Trophoblast cell (in vitro differentiated cells and primary cell): ENCODE results near the gene CBARP.
A peak's percentile ranks its signal among the peaks of the same experiment; 100 is the strongest.

ENCODE experiments used
- DNase-seq, 2 donors: peaks; one replicate each; pipeline ENCODE4 v3.0.0-alpha.2; 2016
- H2AFZ ChIP-seq: 2 replicates; pipeline ENCODE4 v1.6.1; 2013; ENCODE audit warnings: low read length, moderate library complexity, mild to moderate bottlenecking; ENCODE audit not compliant: insufficient read depth, poor library complexity
- H2AK5ac ChIP-seq: 2 replicates; pipeline ENCODE4 v1.6.1; 2013; ENCODE audit warnings: mild to moderate bottlenecking, low read length
- H2BK120ac ChIP-seq: 2 replicates; pipeline ENCODE4 v1.6.1; 2013; ENCODE audit warnings: low read length, mild to moderate bottlenecking, moderate library complexity; ENCODE audit not compliant: insufficient read depth, poor library complexity
- H2BK12ac ChIP-seq: 2 replicates; pipeline ENCODE4 v1.6.1; 2013; ENCODE audit warnings: mild to moderate bottlenecking, low read length, moderate library complexity
- H2BK5ac ChIP-seq: 2 replicates; pipeline ENCODE4 v1.6.1; 2013; ENCODE audit warnings: low read length, low read depth, moderate library complexity, mild to moderate bottlenecking; ENCODE audit not compliant: poor library complexity
- H3K14ac ChIP-seq: 2 replicates; pipeline ENCODE4 v1.6.1; 2013; ENCODE audit warnings: mild to moderate bottlenecking, low read length
- H3K18ac ChIP-seq: 2 replicates; pipeline ENCODE4 v1.6.1; 2013; ENCODE audit warnings: mild to moderate bottlenecking, low read length
- H3K23ac ChIP-seq: 2 replicates; pipeline ENCODE4 v1.6.1; 2013; ENCODE audit warnings: low read length
- H3K27ac ChIP-seq: 2 replicates; pipeline ENCODE4 v1.5.1; 2013; ENCODE audit warnings: low read depth, mild to moderate bottlenecking, inconsistent platforms, low read length, moderate library complexity
- H3K27me3 ChIP-seq: 2 replicates; pipeline ENCODE4 v1.6.1; 2013; ENCODE audit warnings: inconsistent platforms, mild to moderate bottlenecking, low read length, moderate library complexity; ENCODE audit not compliant: insufficient read depth
- H3K36me3 ChIP-seq, 2 experiments: 1 replicate in 1 of 2; 2 replicates in 1 of 2; pipeline ENCODE4 v1.6.1; 2013; ENCODE audit warnings: low read length in 2 of 2, mild to moderate bottlenecking in 2 of 2, moderate library complexity in 1 of 2; ENCODE audit not compliant: insufficient read depth in 2 of 2, control insufficient read depth in 1 of 2
- H3K4ac ChIP-seq: 2 replicates; pipeline ENCODE4 v1.6.1; 2013; ENCODE audit warnings: low read depth, mild to moderate bottlenecking, low read length, moderate library complexity
- H3K4me1 ChIP-seq, 2 experiments: 1 replicate in 1 of 2; 2 replicates in 1 of 2; pipeline ENCODE4 v1.6.1; 2013; ENCODE audit warnings: low read length in 2 of 2, mild to moderate bottlenecking in 2 of 2, moderate library complexity in 1 of 2; ENCODE audit not compliant: insufficient read depth in 2 of 2, control insufficient read depth in 1 of 2
- H3K4me2 ChIP-seq: 2 replicates; pipeline ENCODE4 v1.6.1; 2013; ENCODE audit warnings: inconsistent platforms, mild to moderate bottlenecking, low read length, moderate library complexity
- H3K4me3 ChIP-seq: 2 replicates; pipeline ENCODE4 v1.5.1; 2013; ENCODE audit warnings: mild to moderate bottlenecking, low read depth, low read length, inconsistent platforms
- H3K79me1 ChIP-seq: one replicate; pipeline ENCODE4 v1.6.1; 2013; ENCODE audit warnings: low read length
- H3K79me2 ChIP-seq: 2 replicates; pipeline ENCODE4 v1.6.1; 2013; ENCODE audit warnings: low read length, mild to moderate bottlenecking; ENCODE audit not compliant: control insufficient read depth, insufficient read depth, poor library complexity
- H3K9ac ChIP-seq: 2 replicates; pipeline ENCODE4 v1.6.1; 2013; ENCODE audit warnings: mild to moderate bottlenecking, low read length
- H3K9me3 ChIP-seq: 2 replicates; pipeline ENCODE4 v1.6.1; 2013; ENCODE audit warnings: low read depth, mild to moderate bottlenecking, control low read depth, inconsistent platforms, low read length; ENCODE audit not compliant: insufficient read depth
- H4K12ac ChIP-seq: 2 replicates; pipeline ENCODE4 v1.6.1; 2013; ENCODE audit warnings: low read depth, mild to moderate bottlenecking, low read length, moderate library complexity
- H4K8ac ChIP-seq: 2 replicates; pipeline ENCODE4 v1.6.1; 2013; ENCODE audit warnings: low read depth, mild to moderate bottlenecking, low read length, moderate library complexity
- H4K91ac ChIP-seq: one replicate; pipeline ENCODE4 v1.6.1; 2013; ENCODE audit warnings: low read depth, mild to moderate bottlenecking, low read length, moderate library complexity
- WGBS: extraction: QIAGEN DNeasy Blood & Tissue Kit; methylation state at CpG from one replicate; pipeline ENCODE4 v1.1.7; 2013; ENCODE audit warnings: missing lambda C conversion rate; ENCODE audit not compliant: insufficient read length, insufficient coverage; ENCODE audit errors: extremely low coverage; 5-methylcytosine and 5-hydroxymethylcytosine counted together

The CBARP gene

DNA sequence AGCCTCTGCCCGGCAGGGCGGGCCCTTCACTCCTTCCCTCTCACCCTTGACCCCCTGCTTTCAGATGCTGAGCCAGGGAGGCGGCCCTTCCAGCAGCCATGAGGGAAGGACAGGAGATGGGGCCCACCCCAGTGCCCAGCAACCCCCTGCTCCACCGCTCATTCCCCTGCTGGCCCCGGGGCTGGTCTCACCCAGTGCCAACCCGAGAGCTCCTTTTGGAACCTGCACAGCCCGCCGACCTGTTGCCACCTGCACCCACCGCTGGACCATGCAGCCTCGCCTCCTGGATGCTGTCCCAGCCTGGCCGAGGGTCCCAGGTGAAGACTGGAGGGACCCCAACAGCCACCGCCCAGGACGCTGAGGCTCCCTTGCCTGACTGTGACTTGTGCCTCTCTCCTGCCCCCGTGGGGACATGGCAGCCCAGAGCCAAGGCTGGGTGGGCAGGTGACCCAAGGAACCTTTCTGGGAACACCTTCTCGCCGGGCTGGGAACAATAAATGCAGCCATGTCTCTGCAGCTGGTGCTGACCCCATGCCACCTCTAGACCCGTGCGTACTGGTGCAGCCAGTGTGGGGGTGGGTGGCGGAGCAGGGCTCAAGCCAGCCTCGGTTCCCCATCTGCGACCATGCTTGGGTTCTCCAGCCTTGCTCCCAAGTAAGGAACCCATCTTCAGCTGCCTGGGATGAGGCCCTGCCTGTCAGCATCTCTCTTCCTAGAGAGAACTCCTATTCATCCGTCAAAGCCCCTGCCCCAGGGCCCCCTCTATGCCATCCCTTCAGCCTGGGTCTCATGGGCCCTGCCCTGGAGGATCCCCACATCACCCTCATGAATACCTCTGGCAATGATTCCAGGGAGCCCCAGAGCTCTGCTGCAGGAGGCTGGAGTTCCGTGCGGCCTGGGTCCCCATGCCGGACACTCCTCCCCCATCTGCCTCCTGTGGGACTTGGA is 41.2 kb upstream of the CBARP start:
- Histone ChIP-seq H2BK5ac (no peak overlapping the region), H3K4me1 (peaks cover 17% of the 10 kb centered on the region in 2 experiments), H3K4me3 (peak overlapping the region; percentile 18), H3K79me2 (peaks cover 10% of the 10 kb centered on the region), H3K9ac (no peak overlapping the region), H3K79me1 (peaks cover 12% of the 10 kb centered on the region), H3K14ac (no peak overlapping the region), H3K36me3 (peaks cover 21% of the 10 kb centered on the region in 2 experiments), H3K27ac (no peak overlapping the region), H4K91ac (no peak overlapping the region), H2BK12ac (no peak overlapping the region), H3K27me3 (no peaks in the 10 kb centered on the region), H3K4ac (no peak overlapping the region), H3K18ac (no peak overlapping the region), H3K4me2 (no peak overlapping the region), H4K8ac (no peak overlapping the region), H3K23ac (no peak overlapping the region), H2AK5ac (no peak overlapping the region), H3K9me3 (no peaks in the 10 kb centered on the region), H4K12ac (no peak overlapping the region), H2BK120ac (no peak overlapping the region), H2AFZ (no peak overlapping the region)
- no peak for DNase-seq
- WGBS: no CpG with 5 or more reads among the region's 25 CpGs

- H2BK5ac ChIP-seq: no peak overlapping the region
- no peaks in the 10 kb centered on the region for H3K27me3 ChIP-seq
- H3K79me1 ChIP-seq: peaks cover 12% of the 10 kb centered on the region
- DNase-seq: no peak
- H4K91ac ChIP-seq: no peak overlapping the region
- H2BK120ac ChIP-seq: no peak overlapping the region
- no CpG with 5 or more reads among the region's 12 CpGs for WGBS
- H3K4ac ChIP-seq: no peak overlapping the region
- no peak overlapping the region for H4K12ac ChIP-seq
- H2BK12ac ChIP-seq: no peak overlapping the region
- H2AK5ac ChIP-seq: no peak overlapping the region
- no peak overlapping the region for H3K9ac ChIP-seq
- no peak overlapping the region for H4K8ac ChIP-seq
- peaks cover 30% of the 10 kb centered on the region in 2 experiments for H3K36me3 ChIP-seq
- H3K14ac ChIP-seq: no peak overlapping the region
- H3K18ac ChIP-seq: no peak overlapping the region
- no peak overlapping the region for H3K4me3 ChIP-seq
- H3K27ac ChIP-seq: no peak overlapping the region
- no peaks in the 10 kb centered on the region for H3K9me3 ChIP-seq
- H3K79me2 ChIP-seq: peaks cover 10% of the 10 kb centered on the region
- H3K23ac ChIP-seq: no peak overlapping the region
- H3K4me2 ChIP-seq: no peak overlapping the region
- H2AFZ ChIP-seq: no peak overlapping the region
- peaks cover 17 to 18% of the 10 kb centered on the region in 2 experiments for H3K4me1 ChIP-seq
Measured at GRCh38 chr19:1278074-1278473, 40.3 kb upstream of the CBARP start.

GRCh38 chr19:1277061-1277460 is 39.3 kb upstream of the CBARP start:
- H3K9me3 ChIP-seq: no peaks in the 10 kb centered on the region
- no peak overlapping the region for H3K4me3 ChIP-seq
- H3K4ac ChIP-seq: no peak overlapping the region
- H4K12ac ChIP-seq: no peak overlapping the region
- peak overlapping the region; percentile 18 for H3K18ac ChIP-seq
- peaks cover 39% of the 10 kb centered on the region in 2 experiments for H3K36me3 ChIP-seq
- H3K27ac ChIP-seq: no peak overlapping the region
- no peak overlapping the region for H2BK120ac ChIP-seq
- H3K14ac ChIP-seq: no peak overlapping the region
- no peak overlapping the region for H2AK5ac ChIP-seq
- no peak overlapping the region for H3K23ac ChIP-seq
- H2BK5ac ChIP-seq: no peak overlapping the region
- peaks cover 17 to 18% of the 10 kb centered on the region in 2 experiments for H3K4me1 ChIP-seq
- no peak overlapping the region for H2BK12ac ChIP-seq
- peaks cover 12% of the 10 kb centered on the region for H3K79me1 ChIP-seq
- no peak overlapping the region for H3K9ac ChIP-seq
- no peak overlapping the region for H3K4me2 ChIP-seq
- H4K91ac ChIP-seq: no peak overlapping the region
- H2AFZ ChIP-seq: no peak overlapping the region
- H3K79me2 ChIP-seq: peaks cover 10% of the 10 kb centered on the region
- WGBS: no CpG with 5 or more reads among the region's 15 CpGs
- H3K27me3 ChIP-seq: no peaks in the 10 kb centered on the region
- DNase-seq: no peak
- H4K8ac ChIP-seq: no peak overlapping the region

DNA sequence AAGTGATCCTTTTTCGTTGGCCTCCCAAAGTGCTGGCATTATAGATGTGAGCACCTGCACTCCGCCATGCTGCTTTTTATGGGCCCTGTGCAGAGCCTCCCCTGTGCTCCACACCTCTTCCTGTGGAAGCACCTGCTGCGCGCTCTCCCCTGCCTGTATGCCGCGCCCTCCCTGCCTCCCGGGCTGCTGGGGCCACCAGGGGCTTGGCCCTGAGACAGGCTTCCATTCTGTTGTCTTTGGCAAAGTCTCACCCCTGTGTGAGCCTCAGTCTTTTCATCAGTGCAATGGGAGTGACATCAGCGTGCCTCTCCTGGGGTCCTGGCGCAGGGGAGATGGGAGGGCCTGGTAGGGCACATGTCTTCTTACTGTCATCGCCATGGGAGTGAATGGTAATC is 38.8 kb upstream of the CBARP start:
- WGBS: no CpG with 5 or more reads among the region's 10 CpGs

More for the DNA sequence above, 38.8 kb upstream of the CBARP start:
- Histone ChIP-seq H3K4me2 (no peak overlapping the region), H2BK120ac (no peak overlapping the region), H4K91ac (no peak overlapping the region), H3K14ac (no peak overlapping the region), H3K36me3 (peaks cover 43% of the 10 kb centered on the region in 2 experiments), H3K4ac (peak overlapping the region; percentile 4), H3K9me3 (no peaks in the 10 kb centered on the region), H3K4me3 (no peak overlapping the region), H2BK5ac (no peak overlapping the region), H3K27me3 (no peaks in the 10 kb centered on the region), H3K9ac (no peak overlapping the region), H3K79me2 (peaks cover 10% of the 10 kb centered on the region), H3K4me1 (peaks cover 17 to 18% of the 10 kb centered on the region in 2 experiments), H4K8ac (no peak overlapping the region), H3K27ac (no peak overlapping the region), H2BK12ac (no peak overlapping the region), H4K12ac (peak overlapping the region; percentile 9), H3K23ac (no peak overlapping the region), H3K18ac (no peak overlapping the region), H3K79me1 (peaks cover 12% of the 10 kb centered on the region), H2AFZ (no peak overlapping the region), H2AK5ac (no peak overlapping the region)
- DNase-seq: no peak
